Osteoblast (primary cell): ENCODE data around the gene NSMCE4A. TPM values are rescaled to one million over a fixed set of nuclear protein-coding genes. Genes with fewer than 3 reads are reported as not detected.
"Not testable (repeated sequence)": the region's sequence is repeated elsewhere in the genome, so short reads cannot be mapped to it uniquely, and the experiment has no call there.

Experiments used
- DNase-seq: peaks from one replicate; pipeline ENCODE4 v3.0.0; 2011; ENCODE audit warnings: low spot score, mixed read lengths; ENCODE audit not compliant: insufficient read length; ENCODE audit errors: missing footprints
- H2AFZ ChIP-seq: 2 replicates; pipeline ENCODE4 v1.6.0; 2011; ENCODE audit warnings: mild to moderate bottlenecking, low read length
- H3K27ac ChIP-seq: 2 replicates; pipeline ENCODE4 v1.5.1; 2011; ENCODE audit warnings: mild to moderate bottlenecking, low read depth, low read length, moderate library complexity
- H3K27me3 ChIP-seq: 2 replicates; pipeline ENCODE4 v1.6.0; 2012; ENCODE audit warnings: mild to moderate bottlenecking, control low read depth, inconsistent platforms, low read length, moderate library complexity; ENCODE audit not compliant: insufficient read depth
- H3K36me3 ChIP-seq: 2 replicates; pipeline ENCODE4 v1.5.1; 2011; ENCODE audit warnings: mild to moderate bottlenecking, low read length, control low read depth, moderate library complexity; ENCODE audit not compliant: insufficient read depth
- H3K4me1 ChIP-seq: 2 replicates; pipeline ENCODE4 v1.5.1; 2011; ENCODE audit warnings: mild to moderate bottlenecking, low read length, control low read depth, moderate library complexity; ENCODE audit not compliant: insufficient read depth
- H3K4me2 ChIP-seq: 2 replicates; pipeline ENCODE4 v1.6.0; 2011; ENCODE audit warnings: mild to moderate bottlenecking, low read length; ENCODE audit not compliant: insufficient read depth
- H3K4me3 ChIP-seq: fragments of 200-600 bp; sonication (generic); 3 replicates; pipeline ENCODE4 v1.5.1; 2012; ENCODE audit warnings: mild to moderate bottlenecking, low read length, inconsistent platforms; ENCODE audit not compliant: insufficient read depth
- H3K79me2 ChIP-seq: 2 replicates; pipeline ENCODE4 v1.6.0; 2012; ENCODE audit warnings: mild to moderate bottlenecking, low read length, control low read depth, inconsistent platforms; ENCODE audit not compliant: insufficient read depth
- H3K9me3 ChIP-seq: 2 replicates; pipeline ENCODE4 v1.5.1; 2011; ENCODE audit warnings: low read depth, low read length, control low read depth
- H4K20me1 ChIP-seq: 2 replicates; pipeline ENCODE4 v1.6.0; 2012; ENCODE audit warnings: mild to moderate bottlenecking, low read length, control low read depth; ENCODE audit not compliant: insufficient read depth
- total RNA-seq: library from RNA; depleted of rRNA; stranded (reverse); fragments of >200 nt; gene quantifications from 2 replicates; pipeline ENCODE4 v1.2.3, GENCODE V29; 2012
- TF ChIP-seq, protein P1 (sequence below): IDR thresholded peaks from 2 replicates; pipeline ENCODE4 v1.5.1; 2011; ENCODE audit warnings: mild to moderate bottlenecking, low read depth, low read length, moderate library complexity; ENCODE audit errors: extremely low read depth

NSMCE4A gene
- total RNA-seq, 1 donor: 25.7 TPM

- Histone ChIP-seq H3K4me3 (peak overlapping the region; percentile 89), H3K4me1 (peaks cover 14% of the 10 kb centered on the region), H3K36me3 (peaks cover 2% of the 10 kb centered on the region), H3K79me2 (peaks cover 16% of the 10 kb centered on the region), H2AFZ (peak overlapping the region; percentile 88), H3K27me3 (no peaks in the 10 kb centered on the region), H3K9me3 (no peaks in the 10 kb centered on the region), H3K27ac (peak overlapping the region; percentile 69), H4K20me1 (peaks cover 3% of the 10 kb centered on the region), H3K4me2 (peak overlapping the region; percentile 95)
- no peak for DNase-seq
- TF ChIP-seq, protein P1, sequence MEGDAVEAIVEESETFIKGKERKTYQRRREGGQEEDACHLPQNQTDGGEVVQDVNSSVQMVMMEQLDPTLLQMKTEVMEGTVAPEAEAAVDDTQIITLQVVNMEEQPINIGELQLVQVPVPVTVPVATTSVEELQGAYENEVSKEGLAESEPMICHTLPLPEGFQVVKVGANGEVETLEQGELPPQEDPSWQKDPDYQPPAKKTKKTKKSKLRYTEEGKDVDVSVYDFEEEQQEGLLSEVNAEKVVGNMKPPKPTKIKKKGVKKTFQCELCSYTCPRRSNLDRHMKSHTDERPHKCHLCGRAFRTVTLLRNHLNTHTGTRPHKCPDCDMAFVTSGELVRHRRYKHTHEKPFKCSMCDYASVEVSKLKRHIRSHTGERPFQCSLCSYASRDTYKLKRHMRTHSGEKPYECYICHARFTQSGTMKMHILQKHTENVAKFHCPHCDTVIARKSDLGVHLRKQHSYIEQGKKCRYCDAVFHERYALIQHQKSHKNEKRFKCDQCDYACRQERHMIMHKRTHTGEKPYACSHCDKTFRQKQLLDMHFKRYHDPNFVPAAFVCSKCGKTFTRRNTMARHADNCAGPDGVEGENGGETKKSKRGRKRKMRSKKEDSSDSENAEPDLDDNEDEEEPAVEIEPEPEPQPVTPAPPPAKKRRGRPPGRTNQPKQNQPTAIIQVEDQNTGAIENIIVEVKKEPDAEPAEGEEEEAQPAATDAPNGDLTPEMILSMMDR: no peak
Observed at GRCh38 chr10:121974019-121974534, 940 bp downstream of the NSMCE4A start.

GRCh38 chr10:121969086-121969485, 5.9 kb downstream of the NSMCE4A start:
- H4K20me1 ChIP-seq, DNase-seq, H2AFZ ChIP-seq, H3K4me1 ChIP-seq, H3K27ac ChIP-seq, H3K27me3 ChIP-seq, H3K4me2 ChIP-seq, H3K9me3 ChIP-seq, H3K4me3 ChIP-seq: not testable (repeated sequence)
- Histone ChIP-seq H3K79me2 (peaks cover 13% of the 10 kb centered on the region), H3K36me3 (peaks cover 33% of the 10 kb centered on the region)

GRCh38 chr10:121965996-121966395, 9.0 kb downstream of the NSMCE4A start:
- no peak for DNase-seq
- H3K36me3 ChIP-seq: peaks cover 33% of the 10 kb centered on the region
- no peaks in the 10 kb centered on the region for H3K27me3 ChIP-seq
- H3K4me1 ChIP-seq: no peaks in the 10 kb centered on the region
- no peak overlapping the region for H2AFZ ChIP-seq
- no peak overlapping the region for H3K27ac ChIP-seq
- no peaks in the 10 kb centered on the region for H4K20me1 ChIP-seq
- H3K4me3 ChIP-seq: no peak overlapping the region
- H3K9me3 ChIP-seq: no peaks in the 10 kb centered on the region
- TF ChIP-seq, protein P1: no peak
- H3K79me2 ChIP-seq: no peaks in the 10 kb centered on the region
- H3K4me2 ChIP-seq: no peak overlapping the region

- H3K4me3 ChIP-seq: no peak overlapping the region
- H3K4me2 ChIP-seq: no peak overlapping the region
- TF ChIP-seq, protein P1: no peak
Observed at GRCh38 chr10:121961456-121961855, 13.6 kb downstream of the NSMCE4A start.

More at GRCh38 chr10:121961456-121961855, 13.6 kb downstream of the NSMCE4A start:
- peaks cover 7% of the 10 kb centered on the region for H3K4me1 ChIP-seq
- H3K27ac ChIP-seq: no peak overlapping the region
- H2AFZ ChIP-seq: no peak overlapping the region
- H3K9me3 ChIP-seq: no peaks in the 10 kb centered on the region
- H4K20me1 ChIP-seq: no peaks in the 10 kb centered on the region
- no peaks in the 10 kb centered on the region for H3K79me2 ChIP-seq
- no peaks in the 10 kb centered on the region for H3K27me3 ChIP-seq
- peaks cover 13% of the 10 kb centered on the region for H3K36me3 ChIP-seq
- DNase-seq: no peak
